Raji (cell line): ENCODE results near the gene CENPA.

Experiments
- POLR2A ChIP-seq: IDR thresholded peaks from 2 replicates; pipeline ENCODE4 v1.6.1; 2011; ENCODE audit warnings: low read depth, low read length, control low read depth; ENCODE audit not compliant: insufficient read depth

CENPA gene

DNA sequence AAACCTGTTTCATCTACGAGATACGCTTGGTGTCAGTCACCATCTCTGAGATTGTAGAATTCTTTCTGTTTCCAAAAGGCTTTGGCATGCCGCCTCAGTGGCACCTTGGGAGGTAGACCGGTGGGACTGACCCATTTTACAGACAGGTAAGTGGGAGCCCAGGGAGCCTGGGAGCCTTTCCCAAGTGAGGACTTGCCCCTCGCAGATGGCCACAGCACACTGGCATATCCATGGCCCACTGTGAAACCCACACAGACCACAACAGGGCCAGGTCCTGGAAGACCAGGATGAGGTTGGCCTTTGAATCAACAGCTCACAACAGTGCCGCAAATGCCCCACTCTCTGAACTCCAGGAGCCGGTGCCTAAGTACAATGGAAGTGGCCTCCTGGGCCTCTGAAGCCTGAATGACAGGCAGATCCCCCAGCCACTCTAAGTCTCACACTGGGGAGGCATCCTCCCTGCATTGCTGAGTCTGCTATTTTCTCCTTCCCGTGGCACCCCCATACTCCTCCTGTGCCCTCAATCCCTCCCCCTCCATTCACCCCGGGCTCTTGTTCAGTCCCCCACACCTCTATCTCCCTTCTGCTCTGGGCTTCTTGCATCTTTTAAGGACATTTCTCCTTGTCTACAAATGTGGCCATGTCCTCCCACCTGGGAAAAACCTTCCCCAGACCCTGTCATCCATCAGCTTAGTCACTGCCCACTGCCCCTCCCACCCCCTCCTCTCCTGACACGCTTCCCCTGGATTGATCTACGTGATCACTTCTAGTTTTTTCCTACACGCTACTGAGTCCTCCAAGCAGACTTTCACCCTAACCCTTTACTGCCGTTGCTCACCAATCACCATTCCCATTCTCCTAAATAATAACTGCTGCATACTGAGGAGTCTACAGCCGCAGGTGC, 26.2 kb downstream of the CENPA start:
- no peak for TF ChIP-seq POLR2A

DNA sequence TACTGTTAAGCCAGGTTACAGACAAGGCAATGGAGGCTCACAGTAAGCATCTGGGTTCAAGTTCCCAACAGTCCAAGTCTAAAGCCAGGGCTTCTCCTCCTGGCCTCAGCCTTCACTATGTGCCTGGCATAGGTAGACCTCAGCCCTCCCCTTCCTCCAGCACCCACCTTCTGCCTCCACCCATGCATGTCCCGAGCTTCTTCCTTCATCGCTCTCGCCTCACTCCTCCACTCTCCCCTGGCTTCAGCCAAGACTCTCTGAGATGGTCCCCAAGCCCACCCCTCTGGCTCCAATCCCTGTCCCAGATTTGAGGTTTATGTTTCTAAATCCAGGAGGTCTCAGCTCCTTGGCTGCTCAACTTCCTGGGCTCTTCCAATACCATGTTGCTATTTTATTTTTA, 26.9 kb downstream of the CENPA start:
- TF ChIP-seq POLR2A, result no peak

DNA sequence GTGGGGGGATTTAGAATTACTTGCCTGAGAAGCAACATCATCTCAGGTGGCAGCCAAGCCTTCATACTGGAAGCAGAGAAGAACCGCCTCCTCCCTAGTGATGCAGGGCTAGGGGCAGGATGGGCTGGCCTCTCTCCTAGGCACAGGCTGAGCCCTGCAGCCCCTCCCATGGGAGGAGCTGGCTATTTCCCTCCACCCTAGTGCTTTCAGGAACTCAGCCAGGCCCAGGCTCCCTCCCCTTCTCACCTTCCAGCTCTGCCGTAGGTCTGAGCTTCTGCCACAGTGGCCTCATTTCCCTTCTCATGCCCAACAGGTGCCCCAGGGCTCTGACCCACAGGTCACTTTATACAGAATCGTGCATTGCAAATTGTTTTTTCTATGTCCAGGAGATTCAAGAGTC, 31.0 kb downstream of the CENPA start:
- TF ChIP-seq POLR2A, result no peak

DNA sequence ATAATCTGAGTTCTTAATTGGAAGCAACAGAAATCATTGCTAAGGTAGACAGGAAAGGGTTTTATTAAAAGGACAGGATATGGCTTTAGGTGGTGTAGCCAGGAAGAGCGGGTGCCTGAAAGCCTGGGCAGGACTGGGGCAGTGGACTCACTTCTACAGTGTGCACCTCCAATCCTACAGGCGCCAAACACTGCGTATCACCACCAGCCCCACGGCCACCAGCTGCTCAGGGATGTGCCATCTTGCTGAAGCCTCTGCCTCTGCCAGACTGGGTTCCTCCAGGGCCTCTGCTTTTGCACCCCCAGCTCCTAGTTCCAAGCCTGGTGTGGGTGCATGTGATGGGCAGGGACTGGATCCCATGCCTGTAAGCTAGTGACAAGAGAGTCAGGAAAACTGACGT, 32.4 kb downstream of the CENPA start:
- TF ChIP-seq POLR2A, result no peak

DNA sequence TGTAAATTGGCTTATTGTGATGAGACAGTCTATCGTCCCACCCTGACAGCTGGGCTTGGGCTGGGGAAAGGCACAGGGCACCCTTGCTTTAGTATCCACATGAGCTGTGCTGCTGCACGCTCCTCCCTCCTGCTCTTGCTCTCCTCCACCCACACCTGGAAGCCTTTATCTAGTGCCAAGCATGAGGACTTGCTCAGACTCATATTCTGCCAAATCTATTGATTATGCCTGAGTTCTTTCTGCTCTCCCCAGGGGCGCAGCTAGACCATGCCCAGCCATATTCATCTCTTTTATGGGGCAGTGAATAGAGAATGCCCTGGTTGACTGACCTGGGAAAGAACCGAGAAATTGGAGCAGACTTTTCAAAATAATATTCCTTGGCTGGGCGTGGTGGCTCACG, 33.1 kb downstream of the CENPA start:
- no peak for TF ChIP-seq POLR2A

DNA sequence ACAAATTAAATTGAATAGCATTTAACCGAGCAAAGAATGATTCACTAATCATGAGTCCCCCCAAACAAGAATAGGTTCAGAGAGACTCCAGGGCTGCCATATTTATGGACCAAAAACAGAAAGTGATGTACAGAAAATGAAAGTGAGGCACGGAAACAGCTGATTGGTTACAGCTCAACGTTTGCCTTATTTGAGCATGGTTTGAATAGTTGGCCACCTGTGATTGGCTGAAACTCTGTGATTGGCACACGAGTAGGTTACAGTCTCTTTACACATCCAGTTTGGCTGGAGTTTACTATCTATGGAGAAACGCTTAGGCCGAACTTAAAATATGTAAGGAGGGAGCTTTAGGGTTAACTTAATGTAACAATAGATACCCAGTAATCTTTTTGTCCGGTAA, 35.1 kb downstream of the CENPA start:
- TF ChIP-seq POLR2A, result no peak

DNA sequence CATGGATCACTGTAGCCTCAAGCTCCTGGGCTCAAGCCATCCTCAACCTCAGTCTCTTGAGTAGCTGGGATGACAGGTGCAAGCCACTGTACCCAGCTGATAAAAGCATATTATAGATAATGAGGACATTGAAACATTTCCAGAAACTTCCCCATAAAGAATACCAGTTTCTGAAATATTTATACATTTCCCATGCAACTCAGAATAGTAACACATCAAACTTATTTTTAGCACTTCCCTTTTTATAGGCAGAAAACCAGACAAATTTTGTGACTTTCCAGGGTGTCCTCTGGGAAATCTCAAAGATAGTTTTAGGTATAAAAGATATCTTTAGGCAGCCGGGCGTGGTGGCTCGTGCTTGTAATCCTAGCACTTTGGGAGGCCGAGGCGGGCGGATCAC, 37.0 kb downstream of the CENPA start:
- no peak for TF ChIP-seq POLR2A

DNA sequence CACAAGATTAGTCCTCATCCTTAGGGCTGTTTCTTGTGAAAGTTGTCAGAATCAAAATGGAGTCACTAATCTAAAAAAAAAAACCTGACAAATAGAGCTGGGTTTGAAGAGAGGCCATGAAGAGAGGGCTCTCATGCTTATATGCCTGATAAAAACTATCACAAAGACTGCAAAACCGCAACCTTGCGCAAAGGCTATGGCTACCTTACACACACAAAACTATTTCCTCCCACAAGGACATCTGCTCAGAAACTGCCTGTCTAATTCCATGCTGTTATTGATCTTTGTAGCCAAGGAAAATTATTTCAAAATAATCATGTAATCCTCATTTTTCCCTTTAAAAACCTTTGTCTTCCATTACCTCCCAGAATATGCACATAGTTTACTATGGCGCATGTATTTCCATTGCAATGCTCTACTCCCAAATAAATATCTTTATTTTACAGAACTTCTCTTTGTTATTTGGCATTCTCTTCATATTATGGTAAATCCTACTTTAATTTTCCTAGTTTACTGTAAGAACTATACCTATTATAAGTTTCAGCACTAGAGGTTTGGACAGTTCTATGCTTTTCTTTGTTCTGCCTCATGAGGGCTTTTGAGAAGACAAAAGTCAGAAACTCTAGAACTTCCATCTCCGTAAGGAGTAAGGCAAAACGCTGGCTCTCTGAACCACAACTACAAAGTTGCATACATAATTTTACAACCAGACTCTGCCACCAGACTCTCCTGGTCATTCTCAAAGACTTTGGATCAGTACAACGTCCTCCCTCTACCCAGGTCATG, 52.5 kb downstream of the CENPA start:
- TF ChIP-seq POLR2A, result no peak

DNA sequence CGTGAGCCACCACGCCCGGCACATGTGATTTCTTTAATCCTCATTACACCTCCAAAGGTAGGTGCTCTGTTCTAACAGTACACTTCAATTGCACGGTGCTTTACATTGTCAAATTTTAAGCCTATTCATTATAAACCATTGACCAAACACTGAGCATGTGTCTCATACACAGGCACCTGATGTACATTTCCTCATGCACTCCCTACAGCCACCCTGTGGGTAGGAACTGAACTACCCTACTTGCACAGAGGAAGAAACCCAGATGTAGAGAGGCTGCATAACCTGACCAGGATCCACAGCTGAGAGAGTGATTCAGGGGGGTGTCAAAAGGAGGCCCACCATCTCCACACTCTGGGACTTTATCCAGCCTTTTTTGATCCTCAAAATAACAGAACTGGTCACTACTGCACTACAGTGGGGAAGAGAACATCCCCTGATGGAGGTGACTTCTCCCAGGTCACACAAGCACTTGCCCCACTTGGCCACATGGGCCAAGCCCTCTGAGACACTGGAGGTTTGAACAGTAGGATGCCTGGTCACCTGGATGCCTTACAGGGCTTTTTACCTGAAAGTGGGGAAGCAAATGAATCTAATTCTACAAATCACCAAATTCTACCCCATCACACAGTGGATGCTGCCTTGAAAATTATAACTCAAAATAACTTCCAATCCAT, 55.2 kb downstream of the CENPA start:
- no peak for TF ChIP-seq POLR2A

DNA sequence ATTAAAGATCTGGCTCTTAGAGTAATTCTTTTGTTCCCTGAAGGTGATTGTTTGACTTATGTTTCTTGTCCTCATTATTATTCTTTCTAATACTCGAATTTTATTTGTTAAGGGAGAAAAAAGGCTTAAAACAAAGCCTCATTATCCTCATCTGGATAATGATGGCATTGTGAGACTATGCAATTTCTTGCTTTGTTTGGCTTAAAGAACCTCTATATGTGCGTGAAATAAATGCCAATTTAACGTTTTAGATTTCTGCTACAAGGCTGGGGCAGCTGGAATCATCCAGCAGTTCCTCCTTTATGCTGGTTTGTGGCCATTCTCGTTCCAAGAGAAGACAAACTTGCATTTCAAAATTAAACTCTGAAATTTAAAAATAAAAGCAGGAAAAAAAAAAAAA, 57.2 kb downstream of the CENPA start:
- TF ChIP-seq POLR2A, result no peak
